BLaER1 treated with 17β-estradiol and CSF1 and Interleukin-3, amounts not matched to agents 10 nM and 100 nM (cell line): ENCODE results near the gene EIF2B2.

Source experiments
- H3K27ac ChIP-seq, 11 experiments: shearing (Covaris generic); formaldehyde crosslinking; 2 replicates each; pipeline ENCODE4 v1.8.1; 2022
- H3K27me3 ChIP-seq, 11 experiments: shearing (Covaris generic); formaldehyde crosslinking; 2 replicates each; pipeline ENCODE4 v1.8.1; 2022
- H3K36me3 ChIP-seq, 11 experiments: shearing (Covaris generic); formaldehyde crosslinking; 2 replicates each; pipeline ENCODE4 v1.8.1; 2022
- H3K4me1 ChIP-seq, 10 experiments: shearing (Covaris generic); formaldehyde crosslinking; 2 replicates each; pipeline ENCODE4 v1.8.1; 2022
- H3K4me2 ChIP-seq, 11 experiments: shearing (Covaris generic); formaldehyde crosslinking; 2 replicates each; pipeline ENCODE4 v1.8.1; 2022
- H3K4me3 ChIP-seq, 10 experiments: shearing (Covaris generic); formaldehyde crosslinking; 2 replicates each; pipeline ENCODE4 v1.8.1; 2022
- H3K9ac ChIP-seq, 11 experiments: shearing (Covaris generic); formaldehyde crosslinking; 2 replicates each; pipeline ENCODE4 v1.8.1; 2022
- H3K9me3 ChIP-seq, 11 experiments: shearing (Covaris generic); formaldehyde crosslinking; replicated peaks in 1 of 11; 2 replicates each; pipeline ENCODE4 v1.8.1; 2022
- H4K20me1 ChIP-seq, 11 experiments: shearing (Covaris generic); formaldehyde crosslinking; 2 replicates each; pipeline ENCODE4 v1.8.1; 2022
- Cebpa-rat ChIP-seq, 11 experiments: shearing (Covaris generic); IDR thresholded peaks; 2 replicates each; pipeline ENCODE4 v1.8.1; 2022

The EIF2B2 gene

GRCh38 chr14:74977164-74977900, 25.4 kb upstream of the EIF2B2 start:
- no peaks in the 10 kb centered on the region for H3K27me3 ChIP-seq
- no peaks in the 10 kb centered on the region for H3K9me3 ChIP-seq
- no peak for TF ChIP-seq Cebpa-rat (IDR thresholded peaks at IDR 0.05)
- peak overlapping the region in 1 of 11 experiments; percentile 15; a peak in 1 of 22 replicates for H3K9ac ChIP-seq
- no peak overlapping the region for H3K4me3 ChIP-seq
- H3K27ac ChIP-seq: no peak overlapping the region
- H3K4me1 ChIP-seq: peaks cover 23 to 56% (median 38%) of the 10 kb centered on the region in 10 experiments
- H3K36me3 ChIP-seq: no peaks in the 10 kb centered on the region
- peak overlapping the region in 4 of 11 experiments; percentile 1 to 23 (median 9); a peak in 2 of 22 replicates for H3K4me2 ChIP-seq
- H4K20me1 ChIP-seq: no peaks in the 10 kb centered on the region

- H3K4me2 ChIP-seq: peak overlapping the region in 4 of 11 experiments; percentile 1 to 23 (median 9); a peak in 2 of 22 replicates
- no peaks in the 10 kb centered on the region for H3K27me3 ChIP-seq
- peak overlapping the region in 1 of 11 experiments; percentile 15; a peak in 1 of 22 replicates for H3K9ac ChIP-seq
- TF ChIP-seq Cebpa-rat (IDR thresholded peaks at IDR 0.05): no peak
- no peaks in the 10 kb centered on the region for H4K20me1 ChIP-seq
- H3K27ac ChIP-seq: no peak overlapping the region
- H3K36me3 ChIP-seq: no peaks in the 10 kb centered on the region
- H3K4me1 ChIP-seq: peaks cover 21 to 49% (median 35%) of the 10 kb centered on the region in 10 experiments
- no peak overlapping the region for H3K4me3 ChIP-seq
- H3K9me3 ChIP-seq: no peaks in the 10 kb centered on the region
Observed at GRCh38 chr14:74977901-74978385, 24.8 kb upstream of the EIF2B2 start.

- H3K4me2 ChIP-seq: no peak overlapping the region
- no peak overlapping the region for H3K27ac ChIP-seq
- no peak for TF ChIP-seq Cebpa-rat (IDR thresholded peaks at IDR 0.05)
- H3K9me3 ChIP-seq: no peaks in the 10 kb centered on the region
- H3K27me3 ChIP-seq: no peaks in the 10 kb centered on the region
- H3K4me1 ChIP-seq: peaks cover 15 to 44% (median 30%) of the 10 kb centered on the region in 10 experiments
- no peaks in the 10 kb centered on the region for H3K36me3 ChIP-seq
- H3K9ac ChIP-seq: no peak overlapping the region
- H3K4me3 ChIP-seq: no peak overlapping the region
- H4K20me1 ChIP-seq: no peaks in the 10 kb centered on the region
Observed at GRCh38 chr14:74978416-74978947, 24.2 kb upstream of the EIF2B2 start.

- Histone ChIP-seq H3K9me3 (no peaks in the 10 kb centered on the region), H4K20me1 (no peaks in the 10 kb centered on the region), H3K4me2 (no peak overlapping the region), H3K36me3 (no peaks in the 10 kb centered on the region), H3K9ac (no peak overlapping the region), H3K4me3 (no peak overlapping the region), H3K27ac (no peak overlapping the region), H3K27me3 (no peaks in the 10 kb centered on the region), H3K4me1 (peaks cover 11 to 39% (median 25%) of the 10 kb centered on the region in 10 experiments)
- TF ChIP-seq Cebpa-rat (IDR thresholded peaks at IDR 0.05): no peak
Observed at GRCh38 chr14:74979029-74979428, 23.7 kb upstream of the EIF2B2 start.

- no peak for TF ChIP-seq Cebpa-rat (IDR thresholded peaks at IDR 0.05)
- Histone ChIP-seq H3K4me1 (peaks cover 18 to 38% (median 32%) of the 10 kb centered on the region in 10 experiments), H3K4me2 (no peak overlapping the region; a peak in 1 of 22 replicates), H4K20me1 (no peaks in the 10 kb centered on the region), H3K27ac (no peak overlapping the region), H3K36me3 (no peaks in the 10 kb centered on the region), H3K9ac (0 out of 22 replicates have a peak overlapping the region, but pooled peaks of 1 of the 11 experiments have one; percentile 10), H3K4me3 (no peak overlapping the region), H3K27me3 (no peaks in the 10 kb centered on the region), H3K9me3 (no peaks in the 10 kb centered on the region)
Observed at GRCh38 chr14:74979442-74980397, 23.0 kb upstream of the EIF2B2 start.

GRCh38 chr14:74980398-74980730, 22.4 kb upstream of the EIF2B2 start:
- Histone ChIP-seq H3K9me3 (no peaks in the 10 kb centered on the region), H3K27ac (no peak overlapping the region; a peak in 2 of 22 replicates), H3K27me3 (no peaks in the 10 kb centered on the region), H3K9ac (no peak overlapping the region), H3K4me1 (peaks cover 22 to 45% (median 38%) of the 10 kb centered on the region in 10 experiments), H4K20me1 (no peaks in the 10 kb centered on the region), H3K4me2 (peak overlapping the region in 10 of 11 experiments; percentile 40 to 78 (median 56); a peak in 9 of 22 replicates), H3K4me3 (no peak overlapping the region), H3K36me3 (no peaks in the 10 kb centered on the region)
- no peak for TF ChIP-seq Cebpa-rat (IDR thresholded peaks at IDR 0.05)

- Histone ChIP-seq H3K36me3 (no peaks in the 10 kb centered on the region), H4K20me1 (no peaks in the 10 kb centered on the region), H3K4me1 (peaks cover 22 to 45% (median 40%) of the 10 kb centered on the region in 10 experiments), H3K27me3 (no peaks in the 10 kb centered on the region), H3K4me2 (peak overlapping the region; percentile 40 to 78 (median 54)), H3K9me3 (no peaks in the 10 kb centered on the region), H3K4me3 (no peak overlapping the region), H3K27ac (peak overlapping the region in 9 of 11 experiments; percentile 12 to 46 (median 29); a peak in 12 of 22 replicates), H3K9ac (0 out of 22 replicates have a peak overlapping the region, but pooled peaks of 1 of the 11 experiments have one; percentile 13)
- TF ChIP-seq Cebpa-rat (IDR thresholded peaks at IDR 0.05): no peak
Observed at GRCh38 chr14:74980731-74981461, 21.8 kb upstream of the EIF2B2 start.

GRCh38 chr14:74981462-74981782, 21.3 kb upstream of the EIF2B2 start:
- Histone ChIP-seq H3K4me1 (peaks cover 22 to 45% (median 40%) of the 10 kb centered on the region in 10 experiments), H3K9ac (0 out of 22 replicates have a peak overlapping the region, but pooled peaks of 1 of the 11 experiments have one; percentile 13)
- TF ChIP-seq Cebpa-rat (IDR thresholded peaks at IDR 0.05): no peak

More at GRCh38 chr14:74981462-74981782, 21.3 kb upstream of the EIF2B2 start:
- peak overlapping the region; percentile 40 to 78 (median 54) for H3K4me2 ChIP-seq
- H3K9me3 ChIP-seq: no peaks in the 10 kb centered on the region
- no peaks in the 10 kb centered on the region for H3K36me3 ChIP-seq
- H3K27me3 ChIP-seq: no peaks in the 10 kb centered on the region
- H3K27ac ChIP-seq: peak overlapping the region in 9 of 11 experiments; percentile 12 to 46 (median 29); a peak in 12 of 22 replicates
- H4K20me1 ChIP-seq: no peaks in the 10 kb centered on the region
- H3K4me3 ChIP-seq: no peak overlapping the region
